NCI-H226 (cell line): Measurements from ENCODE around the gene RPL36AL.

Experiments
- DNase-seq: peaks from one replicate; pipeline ENCODE4 v3.0.0-alpha.2; 2015

Gene RPL36AL

GRCh38 chr14:49578141-49578540, 42.3 kb downstream of the RPL36AL start:
- DNase-seq, result no peak

DNA sequence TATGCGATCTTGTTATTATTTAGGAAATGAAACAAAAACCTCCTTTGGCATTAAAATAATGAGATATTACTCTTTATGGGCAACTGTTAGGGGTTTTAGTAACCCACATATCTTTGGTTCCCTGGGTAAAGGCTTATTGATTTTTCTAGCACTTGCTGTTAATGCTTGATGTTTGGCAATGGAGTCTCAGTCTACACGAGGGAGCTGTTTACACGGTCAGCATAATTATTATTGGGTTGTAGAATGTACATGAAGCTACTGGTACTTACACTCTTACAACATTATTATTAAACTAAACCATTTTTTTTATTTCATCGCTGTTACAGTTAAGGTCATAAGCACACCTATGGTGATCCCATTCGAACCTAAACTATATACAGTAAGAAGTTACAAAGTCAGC, 46.4 kb downstream of the RPL36AL start:
- DNase-seq, result no peak

- no peak for DNase-seq
These were observed 51.1 kb downstream of the RPL36AL start for GRCh38 chr14:49569281-49569680.
